ENCODE results near the gene MRPL9.
"Not testable (repeated sequence)": the region's sequence is repeated elsewhere in the genome, so short reads cannot be mapped to it uniquely, and the experiment has no call there.

MRPL9 gene

GRCh38 chr1:151733995-151734394 is 29.3 kb downstream of the MRPL9 start:
- DNase-seq (ENCODE audit: low read depth in 4 of 4, low spot score in 1 of 4) = not testable (repeated sequence)

GRCh38 chr1:151733126-151733525 is 30.2 kb downstream of the MRPL9 start:
- no peak for DNase-seq (ENCODE audit: low read depth in 4 of 4, low spot score in 1 of 4)

GRCh38 chr1:151729966-151730291 is 33.4 kb downstream of the MRPL9 start:
- no peak for DNase-seq (ENCODE audit: low read depth in 4 of 4, low spot score in 1 of 4)

GRCh38 chr1:151729157-151729965 is 33.9 kb downstream of the MRPL9 start:
- DNase-seq (ENCODE audit: low read depth in 4 of 4, low spot score in 1 of 4) = no peak

GRCh38 chr1:151728151-151729054 is 34.9 kb downstream of the MRPL9 start:
- no peak for DNase-seq (ENCODE audit: low read depth in 4 of 4, low spot score in 1 of 4)

GRCh38 chr1:151723726-151724370 is 39.4 kb downstream of the MRPL9 start:
- no peak for DNase-seq (ENCODE audit: low read depth in 4 of 4, low spot score in 1 of 4)

GRCh38 chr1:151721788-151722510 is 41.3 kb downstream of the MRPL9 start:
- DNase-seq (ENCODE audit: low read depth in 4 of 4, low spot score in 1 of 4) = no peak

- DNase-seq (ENCODE audit: low read depth in 4 of 4, low spot score in 1 of 4) = peak in 3 of 4 experiments; percentile 14 to 19 (median 19)
Measured at GRCh38 chr1:151720974-151721787, 42.1 kb downstream of the MRPL9 start, which contains the start of gene RIIAD1. Gene RIIAD1, plus strand, starts transcription at chr1:151721522. Its CDS starts 15 bp downstream, at chr1:151721537.

GRCh38 chr1:151720554-151720953 is 42.7 kb downstream of the MRPL9 start:
- DNase-seq (ENCODE audit: low read depth in 4 of 4, low spot score in 1 of 4) = no peak

GRCh38 chr1:151720125-151720524 is 43.2 kb downstream of the MRPL9 start:
- no peak for DNase-seq (ENCODE audit: low read depth in 4 of 4, low spot score in 1 of 4)

- DNase-seq (ENCODE audit: low read depth in 4 of 4, low spot score in 1 of 4) = no peak
Measured at GRCh38 chr1:151718666-151719065, 44.6 kb downstream of the MRPL9 start.

- no peak for DNase-seq (ENCODE audit: low read depth in 4 of 4, low spot score in 1 of 4)
Measured at GRCh38 chr1:151718011-151718431, 45.3 kb downstream of the MRPL9 start.

- DNase-seq (ENCODE audit: low read depth in 4 of 4, low spot score in 1 of 4) = no peak
Measured at GRCh38 chr1:151716771-151717631, 46.3 kb downstream of the MRPL9 start, which contains the start of gene CELF3. Gene CELF3, minus strand, starts transcription at chr1:151716803. Its CDS starts 783 bp downstream, at chr1:151716020.

GRCh38 chr1:151716405-151716762 is 46.9 kb downstream of the MRPL9 start:
- DNase-seq (ENCODE audit: low read depth in 4 of 4, low spot score in 1 of 4) = no peak

GRCh38 chr1:151715726-151716404 is 47.4 kb downstream of the MRPL9 start:
- no peak for DNase-seq (ENCODE audit: low read depth in 4 of 4, low spot score in 1 of 4)

- DNase-seq (ENCODE audit: low read depth in 4 of 4, low spot score in 1 of 4) = no peak
Measured at GRCh38 chr1:151714820-151715725, 48.2 kb downstream of the MRPL9 start.

GRCh38 chr1:151713874-151714273 is 49.4 kb downstream of the MRPL9 start:
- no peak for DNase-seq (ENCODE audit: low read depth in 4 of 4, low spot score in 1 of 4)
